GM12874 (cell line): ENCODE results near the gene CACNA2D3.
A peak's percentile ranks its signal among the peaks of the same experiment; 100 is the strongest.

ENCODE experiments used
- TF ChIP-seq, protein P1 (sequence below): IDR thresholded peaks from 2 replicates; pipeline ENCODE4 v1.5.1; 2011; ENCODE audit warnings: low read depth, mild to moderate bottlenecking, control low read depth, low read length, moderate library complexity; ENCODE audit not compliant: insufficient read depth

The CACNA2D3 gene

DNA sequence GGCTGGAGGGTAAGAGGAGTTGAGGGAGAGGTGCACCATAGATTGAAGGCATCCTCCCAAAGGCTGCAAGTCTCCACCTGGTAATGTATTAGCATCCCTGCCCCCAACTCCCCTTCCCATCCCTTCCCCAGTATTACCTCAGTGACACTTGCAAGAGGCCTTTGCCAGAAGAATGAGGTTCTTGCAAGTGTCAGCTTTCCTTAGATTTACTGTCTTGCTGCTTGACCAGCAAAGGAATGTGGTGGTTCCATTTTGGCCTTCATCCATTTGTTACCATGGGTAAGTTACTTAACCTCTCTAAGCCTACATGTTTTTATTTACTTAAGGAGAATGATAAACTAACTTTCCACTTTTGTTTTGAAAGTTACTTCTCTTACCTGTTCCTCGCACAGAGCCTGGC lies 696.6 kb downstream of the CACNA2D3 start:
- TF ChIP-seq, protein P1, sequence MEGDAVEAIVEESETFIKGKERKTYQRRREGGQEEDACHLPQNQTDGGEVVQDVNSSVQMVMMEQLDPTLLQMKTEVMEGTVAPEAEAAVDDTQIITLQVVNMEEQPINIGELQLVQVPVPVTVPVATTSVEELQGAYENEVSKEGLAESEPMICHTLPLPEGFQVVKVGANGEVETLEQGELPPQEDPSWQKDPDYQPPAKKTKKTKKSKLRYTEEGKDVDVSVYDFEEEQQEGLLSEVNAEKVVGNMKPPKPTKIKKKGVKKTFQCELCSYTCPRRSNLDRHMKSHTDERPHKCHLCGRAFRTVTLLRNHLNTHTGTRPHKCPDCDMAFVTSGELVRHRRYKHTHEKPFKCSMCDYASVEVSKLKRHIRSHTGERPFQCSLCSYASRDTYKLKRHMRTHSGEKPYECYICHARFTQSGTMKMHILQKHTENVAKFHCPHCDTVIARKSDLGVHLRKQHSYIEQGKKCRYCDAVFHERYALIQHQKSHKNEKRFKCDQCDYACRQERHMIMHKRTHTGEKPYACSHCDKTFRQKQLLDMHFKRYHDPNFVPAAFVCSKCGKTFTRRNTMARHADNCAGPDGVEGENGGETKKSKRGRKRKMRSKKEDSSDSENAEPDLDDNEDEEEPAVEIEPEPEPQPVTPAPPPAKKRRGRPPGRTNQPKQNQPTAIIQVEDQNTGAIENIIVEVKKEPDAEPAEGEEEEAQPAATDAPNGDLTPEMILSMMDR: no peak

DNA sequence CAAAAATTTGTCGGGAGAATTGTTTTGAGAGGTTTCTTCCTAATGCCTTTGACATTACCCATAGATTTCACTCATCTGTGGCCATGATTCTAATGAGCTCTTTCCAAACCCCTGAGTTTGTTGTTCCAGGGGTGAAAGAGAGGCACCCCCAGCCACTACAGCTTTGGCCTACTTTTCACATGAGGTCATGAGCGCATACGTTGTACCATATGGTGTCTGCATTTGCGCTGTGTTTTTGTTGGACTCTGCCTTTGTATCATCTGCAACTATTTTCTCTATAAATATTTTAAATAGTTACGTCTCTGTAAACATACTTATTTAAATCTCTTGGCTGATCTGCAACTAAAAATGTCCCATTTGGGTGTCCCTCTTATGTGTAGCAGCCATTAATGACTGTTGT lies 697.6 kb downstream of the CACNA2D3 start:
- TF ChIP-seq, protein P1: no peak

DNA sequence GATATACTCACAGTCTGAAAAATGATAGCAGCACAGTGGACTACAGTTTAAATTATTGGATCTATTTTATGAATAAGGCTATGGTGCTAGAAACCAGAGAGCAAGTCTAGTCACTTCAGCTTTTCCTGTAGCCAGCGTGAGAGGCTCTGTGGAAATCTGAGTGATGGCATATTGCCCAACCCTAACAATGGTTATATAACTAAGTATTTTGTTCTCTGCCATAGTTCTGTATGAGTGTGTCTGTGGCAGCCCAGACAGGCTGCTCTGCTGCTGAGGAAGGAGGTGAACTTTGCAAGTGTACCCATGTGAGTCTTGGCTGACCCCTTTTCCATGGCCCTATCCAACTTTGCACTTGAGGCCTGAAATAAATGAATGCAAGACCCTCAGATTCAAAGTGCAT lies 699.9 kb downstream of the CACNA2D3 start:
- TF ChIP-seq, protein P1: no peak

DNA sequence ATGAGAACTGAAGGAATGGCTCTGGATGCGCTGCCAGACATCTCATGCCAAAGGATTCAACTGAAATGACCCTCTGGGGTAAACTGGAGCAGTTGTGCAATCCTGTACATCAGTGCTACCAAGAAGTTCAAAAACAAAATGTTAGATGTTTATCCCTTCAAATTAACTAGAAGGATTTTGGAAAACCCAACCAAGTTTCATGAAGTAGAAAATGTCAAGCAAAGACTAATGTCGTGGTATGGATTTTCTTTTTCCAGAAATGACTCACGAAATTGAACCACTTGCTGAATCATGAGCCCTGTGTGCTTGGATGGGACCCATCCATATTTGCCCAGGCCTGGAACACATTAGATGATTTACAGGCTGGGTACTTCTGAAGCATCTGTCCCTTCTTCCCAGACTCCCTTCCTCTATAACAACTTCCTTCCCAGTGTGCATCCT lies 703.9 kb downstream of the CACNA2D3 start:
- TF ChIP-seq, protein P1: no peak

DNA sequence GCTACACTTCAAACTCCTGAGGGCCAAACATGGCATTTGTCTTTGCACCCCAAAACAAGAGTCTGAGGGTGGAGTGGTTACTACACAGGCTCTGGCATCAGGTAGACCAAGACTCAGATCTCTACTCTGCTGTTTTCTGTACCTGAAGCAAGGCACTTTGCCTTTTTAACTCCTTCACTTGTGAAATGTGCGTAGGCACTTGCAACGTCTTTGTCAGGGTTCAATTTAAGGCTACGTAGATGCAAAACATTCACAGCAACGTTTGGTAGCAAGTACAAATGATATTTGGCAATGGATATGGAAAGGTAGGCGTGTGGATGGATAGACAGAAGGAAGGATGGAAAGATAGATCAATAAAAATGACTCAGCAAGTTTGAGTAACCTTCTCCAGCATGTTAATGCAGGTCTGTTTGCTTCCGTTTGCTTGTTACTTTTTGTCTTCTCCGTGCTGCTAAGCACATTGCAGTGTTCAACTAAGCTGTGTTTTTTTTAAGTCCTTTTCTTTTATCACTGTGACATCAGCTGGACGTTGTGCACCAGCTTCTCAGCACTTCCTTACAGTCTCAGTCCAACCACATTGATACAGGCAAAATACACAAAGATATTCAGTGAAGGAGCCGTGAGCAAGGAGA lies 704.8 kb downstream of the CACNA2D3 start:
- TF ChIP-seq, protein P1: no peak

DNA sequence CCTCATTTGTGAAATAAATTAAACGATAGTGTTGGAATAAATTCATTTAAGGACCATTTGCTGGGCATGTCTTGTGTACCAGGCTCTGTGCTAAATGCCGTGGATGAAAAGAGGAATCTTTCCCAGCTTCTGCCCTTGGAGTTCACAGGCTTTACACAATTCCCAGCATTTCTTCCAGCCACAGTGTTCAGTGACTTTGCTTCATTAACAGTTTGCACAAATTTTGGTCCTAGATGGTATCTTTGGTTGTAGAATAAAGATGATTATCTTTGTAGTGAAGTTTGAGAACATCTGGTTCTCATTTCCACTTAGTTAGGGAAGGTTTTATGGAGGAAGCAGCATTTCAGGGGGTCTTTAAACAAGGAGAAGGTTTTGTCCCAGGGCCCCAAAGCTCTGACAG lies 705.4 kb downstream of the CACNA2D3 start:
- TF ChIP-seq, protein P1: no peak

DNA sequence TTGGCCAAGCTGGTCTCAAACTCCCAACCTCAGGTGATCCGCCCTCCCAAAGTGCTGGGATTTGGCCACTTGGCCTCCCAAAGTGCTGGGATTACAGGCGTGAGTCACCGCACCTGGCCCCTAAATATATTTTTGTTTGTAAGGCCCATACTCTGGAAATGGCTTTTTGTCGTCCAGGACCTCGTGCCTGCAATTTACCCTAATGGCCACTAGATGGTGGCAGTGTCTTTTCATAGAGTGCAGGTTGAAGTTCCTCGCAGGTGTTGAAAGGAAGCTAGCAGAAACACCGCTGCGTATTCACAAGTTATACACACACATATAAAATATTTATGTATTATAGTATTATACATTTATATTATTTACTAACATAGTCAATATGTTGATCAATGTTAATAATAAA lies 708.3 kb downstream of the CACNA2D3 start:
- TF ChIP-seq, protein P1: peak; percentile 72
